GM23248 (cell line): Measurements from ENCODE around the gene MAP3K14. TPM values are rescaled to one million over a fixed set of nuclear protein-coding genes. Genes with fewer than 3 reads are reported as not detected.

Experiments used
- DNase-seq: peaks from one replicate; pipeline ENCODE4 v3.0.0-alpha.2; 2015
- H2AFZ ChIP-seq: fragments of 200-600 bp; sonication (generic); 2 replicates; pipeline ENCODE4 v1.6.1; 2016; ENCODE audit warnings: antibody characterized with exemption
- H3F3A ChIP-seq: fragments of 200-600 bp; sonication (generic); 2 replicates; pipeline ENCODE4 v1.6.1; 2016; ENCODE audit warnings: mild to moderate bottlenecking, antibody characterized with exemption, mixed run types; ENCODE audit not compliant: insufficient read depth
- H3K27ac ChIP-seq: fragments of 200-600 bp; sonication (generic); 2 replicates; pipeline ENCODE4 v1.5.1; 2016; ENCODE audit warnings: mild to moderate bottlenecking
- H3K27me3 ChIP-seq: fragments of 200-600 bp; sonication (generic); replicated peaks from 2 replicates; pipeline ENCODE4 v1.6.1; 2016; ENCODE audit warnings: mild to moderate bottlenecking; ENCODE audit not compliant: insufficient read depth
- H3K36me3 ChIP-seq: fragments of 200-600 bp; sonication (generic); 2 replicates; pipeline ENCODE4 v1.6.1; 2016; ENCODE audit warnings: low read depth, mild to moderate bottlenecking
- H3K4me1 ChIP-seq: fragments of 200-600 bp; sonication (generic); 2 replicates; pipeline ENCODE4 v1.6.1; 2016; ENCODE audit warnings: mild to moderate bottlenecking; ENCODE audit not compliant: insufficient read depth
- H3K4me2 ChIP-seq: fragments of 200-600 bp; sonication (generic); one replicate; pipeline ENCODE4 v1.6.1; 2016; ENCODE audit warnings: mild to moderate bottlenecking; ENCODE audit not compliant: unreplicated experiment
- H3K4me3 ChIP-seq: fragments of 200-600 bp; sonication (generic); 2 replicates; pipeline ENCODE4 v1.5.1; 2016; ENCODE audit warnings: mild to moderate bottlenecking
- H3K79me2 ChIP-seq: fragments of 200-600 bp; sonication (generic); 2 replicates; pipeline ENCODE4 v1.6.1; 2016; ENCODE audit warnings: mild to moderate bottlenecking; ENCODE audit not compliant: insufficient read depth
- H3K9ac ChIP-seq: fragments of 200-600 bp; sonication (generic); 2 replicates; pipeline ENCODE4 v1.6.1; 2016; ENCODE audit warnings: mild to moderate bottlenecking
- H3K9me2 ChIP-seq: fragments of 200-600 bp; sonication (generic); 2 replicates; pipeline ENCODE4 v1.6.1; 2016; ENCODE audit warnings: mixed run types, mild to moderate bottlenecking, moderate library complexity; ENCODE audit not compliant: insufficient read depth
- H3K9me3 ChIP-seq: fragments of 200-600 bp; sonication (generic); one replicate; pipeline ENCODE4 v1.6.1; 2017; ENCODE audit warnings: low read depth
- H4K20me1 ChIP-seq: fragments of 200-600 bp; sonication (generic); 2 replicates; pipeline ENCODE4 v1.6.0; 2016; ENCODE audit not compliant: insufficient read depth
- EZH2 ChIP-seq: fragments of 200-600 bp; sonication (generic); IDR thresholded peaks from 2 replicates; pipeline ENCODE4 v1.6.1; 2018; ENCODE audit warnings: antibody characterized with exemption, mild to moderate bottlenecking; ENCODE audit not compliant: insufficient read depth, poor library complexity, severe bottlenecking
- EZH2phosphoT487 ChIP-seq: fragments of 200-600 bp; sonication (generic); IDR thresholded peaks from 2 replicates; pipeline ENCODE4 v1.6.1; 2018; ENCODE audit warnings: antibody characterized with exemption, moderate library complexity, mild to moderate bottlenecking, low read depth; ENCODE audit not compliant: insufficient read depth
- WGBS, 2 experiments: methylation state at CpG; one replicate each; pipeline ENCODE4 v1.1.6; 2015 to 2017; ENCODE audit warnings: low lambda C conversion rate in 2 of 2, low coverage in 1 of 2; ENCODE audit errors: missing lambda C conversion rate in 2 of 2; 5-methylcytosine and 5-hydroxymethylcytosine counted together
- in situ Hi-C: fragments of 300-500 bp; cut with MboI; formaldehyde crosslinking; loops from 2 replicates; pipeline ENCODE4 v1.15.0; 2020
- polyA plus RNA-seq: library from polyadenylated mRNA; unstranded; fragments of >200 nt; fragmentation: Nextera tagmentation; extraction: Ambion mirVana; gene quantifications from 2 replicates; pipeline ENCODE4 v1.2.1, GENCODE V29; 2016
- total RNA-seq: library from RNA; depleted of rRNA; stranded (reverse); fragments of >200 nt; shearing (Covaris generic); gene quantifications from 2 replicates; pipeline ENCODE4 v1.2.3, GENCODE V29; 2014

MAP3K14 gene
- total and polyA plus RNA-seq, 2 experiments from 2014 or later, result 3.4 to 4.2 TPM

DNA sequence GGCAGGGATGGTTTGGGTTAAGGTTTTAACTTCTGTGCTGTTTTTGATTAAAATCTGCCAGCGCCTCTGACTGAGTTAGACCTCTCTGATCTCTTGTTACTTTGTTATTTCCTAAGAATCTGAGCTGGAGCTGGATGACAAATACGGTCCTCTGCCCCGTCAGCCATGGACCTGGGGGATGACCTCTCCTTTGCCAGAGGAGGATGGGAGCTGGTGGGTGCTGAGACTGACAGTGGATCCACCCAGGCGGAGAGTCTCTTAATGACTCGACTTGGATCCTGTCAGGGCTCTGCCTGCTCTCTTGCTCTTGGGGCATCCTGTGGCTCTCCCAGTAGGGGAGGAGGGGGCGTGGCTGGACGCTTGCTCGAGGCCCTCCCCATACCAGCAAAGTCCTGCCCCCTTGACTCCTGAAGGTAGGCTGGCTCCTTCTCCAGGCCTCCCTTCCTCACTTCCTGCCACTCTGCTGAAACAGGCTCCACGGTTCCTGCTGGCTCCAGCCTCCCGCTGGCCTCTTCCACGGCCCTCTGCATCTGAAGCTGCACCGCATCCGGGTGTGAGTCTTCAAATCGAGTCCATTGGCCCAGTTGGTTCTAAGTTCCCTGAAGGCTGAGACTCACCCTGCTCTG lies 24.8 kb upstream of the MAP3K14 start:
- peak overlapping the region; percentile 29 for H3K4me3 ChIP-seq
- H3K9ac ChIP-seq, result peak overlapping the region; percentile 54
- H3K27me3 ChIP-seq, result no peaks in the 10 kb centered on the region
- peak overlapping the region; percentile 76 for H3K27ac ChIP-seq
- H3K9me2 ChIP-seq, result no peaks in the 10 kb centered on the region
- no peak for TF ChIP-seq EZH2phosphoT487
- TF ChIP-seq EZH2, result no peak
- H3K36me3 ChIP-seq, result no peaks in the 10 kb centered on the region
- peak overlapping the region; percentile 26 for H2AFZ ChIP-seq
- peaks cover 48% of the 10 kb centered on the region for H3F3A ChIP-seq
- no peaks in the 10 kb centered on the region for H4K20me1 ChIP-seq
- H3K9me3 ChIP-seq, result no peaks in the 10 kb centered on the region
- H3K4me1 ChIP-seq, result peaks cover 41% of the 10 kb centered on the region
- DNase-seq, result peak; percentile 94
- 0 to 3% methylated on average over 14 of the region's 14 CpGs for WGBS, 2 experiments
- H3K79me2 ChIP-seq, result no peaks in the 10 kb centered on the region
- H3K4me2 ChIP-seq, result peak overlapping the region; percentile 42
- in situ Hi-C loops, result no loop called here

GRCh38 chr17:45339646-45340605 lies 23.1 kb upstream of the MAP3K14 start:
- Histone ChIP-seq H3K9me2 (no peaks in the 10 kb centered on the region), H3K27me3 (no peaks in the 10 kb centered on the region), H3K79me2 (no peaks in the 10 kb centered on the region), H3F3A (peaks cover 30% of the 10 kb centered on the region), H3K4me3 (no peak overlapping the region), H2AFZ (no peak overlapping the region), H3K4me2 (no peak overlapping the region), H3K9ac (no peak overlapping the region), H3K4me1 (peaks cover 24% of the 10 kb centered on the region), H3K36me3 (no peaks in the 10 kb centered on the region), H3K9me3 (no peaks in the 10 kb centered on the region), H3K27ac (no peak overlapping the region), H4K20me1 (no peaks in the 10 kb centered on the region)
- WGBS, 2 experiments, result 73 to 75% methylated on average over 8 of the region's 8 CpGs
- peak; percentile 27 for DNase-seq
- in situ Hi-C loops, result no loop called here
- TF ChIP-seq EZH2 (no peak), EZH2phosphoT487 (no peak)

DNA sequence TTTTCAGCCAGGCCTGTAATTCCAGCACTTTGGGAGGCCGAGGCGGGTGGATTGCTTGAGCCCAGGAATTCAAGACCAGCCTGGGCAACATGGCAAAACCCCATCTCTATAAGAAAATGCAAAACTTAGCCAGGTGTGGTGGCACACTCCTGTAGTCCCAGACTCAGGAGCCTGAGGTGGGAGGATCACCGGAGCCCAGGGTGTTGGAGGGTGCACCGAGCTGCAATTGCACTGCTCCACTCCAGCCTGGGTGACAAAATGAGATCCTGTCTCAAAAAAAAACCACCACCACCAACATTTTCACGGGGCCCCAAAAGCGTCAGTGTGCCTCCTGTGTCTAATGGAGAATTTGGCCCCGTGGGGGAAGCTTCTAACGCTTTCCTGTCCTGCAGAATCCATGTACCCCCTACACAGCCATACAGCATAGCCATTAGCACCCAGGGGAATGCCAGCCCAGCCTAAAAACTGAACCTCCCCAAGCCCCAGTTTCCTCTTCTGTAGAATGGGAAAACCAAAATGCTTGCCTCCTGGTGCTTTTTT lies 22.2 kb upstream of the MAP3K14 start:
- peaks cover 27% of the 10 kb centered on the region for H3F3A ChIP-seq
- no peaks in the 10 kb centered on the region for H3K9me3 ChIP-seq
- H3K4me2 ChIP-seq, result no peak overlapping the region
- in situ Hi-C loops, result no loop called here
- no peaks in the 10 kb centered on the region for H3K79me2 ChIP-seq
- no peak for TF ChIP-seq EZH2phosphoT487
- no peak for TF ChIP-seq EZH2
- no peak overlapping the region for H3K27ac ChIP-seq
- H3K9me2 ChIP-seq, result no peaks in the 10 kb centered on the region
- H2AFZ ChIP-seq, result no peak overlapping the region
- no peaks in the 10 kb centered on the region for H3K36me3 ChIP-seq
- no peak for DNase-seq
- peaks cover 22% of the 10 kb centered on the region for H3K4me1 ChIP-seq
- no peak overlapping the region for H3K4me3 ChIP-seq
- H3K27me3 ChIP-seq, result no peaks in the 10 kb centered on the region
- no peak overlapping the region for H3K9ac ChIP-seq
- H4K20me1 ChIP-seq, result no peaks in the 10 kb centered on the region
- WGBS, 2 experiments, result 88 to 90% methylated on average over 8 of the region's 8 CpGs

DNA sequence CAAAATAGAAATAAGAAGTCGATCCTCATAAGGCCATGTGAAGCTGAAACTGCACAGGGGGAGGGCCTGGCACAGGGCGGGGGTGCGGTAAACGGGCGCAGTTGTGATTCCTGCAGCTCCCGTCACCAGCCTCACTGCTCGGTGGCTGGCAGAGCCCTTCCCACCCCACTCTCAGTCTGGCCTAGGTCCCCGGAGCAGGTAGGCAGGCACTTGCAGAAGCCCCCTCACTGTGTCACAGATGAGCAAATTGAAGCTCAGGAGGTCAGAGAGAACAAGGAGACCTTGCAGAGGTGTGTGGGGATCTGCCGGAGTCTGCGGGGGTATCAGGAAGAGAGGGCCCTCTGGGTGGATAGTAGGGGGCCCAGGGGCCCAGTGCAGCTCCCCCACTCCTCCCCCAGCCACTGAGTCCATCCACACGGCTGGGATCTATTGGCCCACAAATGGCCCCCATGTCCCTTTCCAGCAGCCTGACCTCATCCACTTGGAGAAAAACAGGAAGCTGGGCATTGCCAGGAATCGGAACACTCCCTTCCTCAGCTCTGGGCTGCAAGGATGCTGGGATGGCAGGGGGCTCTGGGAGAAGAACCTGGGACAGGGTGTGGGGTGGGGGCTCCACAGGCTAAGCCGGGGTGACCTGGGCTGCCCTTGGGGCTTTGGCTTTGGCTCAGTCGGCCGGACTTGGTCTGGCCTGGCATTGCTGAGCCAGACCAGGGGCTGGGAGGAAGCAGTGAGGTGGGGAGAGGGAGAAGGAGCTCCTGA lies 21.4 kb upstream of the MAP3K14 start:
- no peaks in the 10 kb centered on the region for H3K79me2 ChIP-seq
- H3K4me2 ChIP-seq, result no peak overlapping the region
- H3K9me3 ChIP-seq, result no peaks in the 10 kb centered on the region
- peaks cover 27% of the 10 kb centered on the region for H3K4me1 ChIP-seq
- H3K36me3 ChIP-seq, result no peaks in the 10 kb centered on the region
- H4K20me1 ChIP-seq, result no peaks in the 10 kb centered on the region
- H3K27me3 ChIP-seq, result no peaks in the 10 kb centered on the region
- no peak for DNase-seq
- H3K4me3 ChIP-seq, result no peak overlapping the region
- TF ChIP-seq EZH2 (no peak), EZH2phosphoT487 (no peak)
- peaks cover 27% of the 10 kb centered on the region for H3F3A ChIP-seq
- H3K9me2 ChIP-seq, result no peaks in the 10 kb centered on the region
- no peak overlapping the region for H3K9ac ChIP-seq
- WGBS, 2 experiments, result 86 to 87% methylated on average over 15 of the region's 15 CpGs
- no peak overlapping the region for H3K27ac ChIP-seq
- H2AFZ ChIP-seq, result peak overlapping the region; percentile 36; the same call in 1 of the 2 replicates
- in situ Hi-C loops, result no loop called here
